Measurements from ENCODE around the gene OR9A2. TPM values are rescaled to one million over a fixed set of nuclear protein-coding genes. Genes with fewer than 3 reads are reported as not detected.

OR9A2 gene
- total and polyA plus RNA-seq, 4 experiments from 2014 or later, result not detected

- Histone ChIP-seq H3K4me1 (ENCODE audit: insufficient read depth, low read length) (no peaks in the 10 kb centered on the region), H3K9me3 (ENCODE audit: control insufficient read depth in 1 of 2, low read length in 2 of 2) (no peaks in the 10 kb centered on the region), H3K27ac (ENCODE audit: low read depth, low read length) (no peak overlapping the region), H3K27me3 (ENCODE audit: insufficient read depth, low read length) (no peaks in the 10 kb centered on the region), H3K4me3 (ENCODE audit: low read length in 2 of 2) (no peak overlapping the region), H3K36me3 (ENCODE audit: insufficient read depth, low read length) (no peaks in the 10 kb centered on the region)
- ChIA-PET POLR2A (ENCODE audit: partially characterized antibody) (no interaction called here), CTCF (ENCODE audit: partially characterized antibody) (no interaction called here)
- intact Hi-C loops (cut with micrococcal nuclease), result no loop called here
- Mint-ChIP-seq H3K4me1 (peaks cover 0 to 2% (median 0%) of the 10 kb centered on the region in 4 donors), H3K27me3 (peaks cover 15 to 17% of the 10 kb centered on the region in 2 donors), H3K36me3 (no peaks in the 10 kb centered on the region), H3K27ac (peak overlapping the region in 1 of 7 donors; percentile 57), H3K9me3 (no peaks in the 10 kb centered on the region), H3K4me3 (no peak overlapping the region)
- no peak for DNase-seq
Observed at GRCh38 chr7:143042790-143043271, 15.9 kb upstream of the OR9A2 start.

DNA sequence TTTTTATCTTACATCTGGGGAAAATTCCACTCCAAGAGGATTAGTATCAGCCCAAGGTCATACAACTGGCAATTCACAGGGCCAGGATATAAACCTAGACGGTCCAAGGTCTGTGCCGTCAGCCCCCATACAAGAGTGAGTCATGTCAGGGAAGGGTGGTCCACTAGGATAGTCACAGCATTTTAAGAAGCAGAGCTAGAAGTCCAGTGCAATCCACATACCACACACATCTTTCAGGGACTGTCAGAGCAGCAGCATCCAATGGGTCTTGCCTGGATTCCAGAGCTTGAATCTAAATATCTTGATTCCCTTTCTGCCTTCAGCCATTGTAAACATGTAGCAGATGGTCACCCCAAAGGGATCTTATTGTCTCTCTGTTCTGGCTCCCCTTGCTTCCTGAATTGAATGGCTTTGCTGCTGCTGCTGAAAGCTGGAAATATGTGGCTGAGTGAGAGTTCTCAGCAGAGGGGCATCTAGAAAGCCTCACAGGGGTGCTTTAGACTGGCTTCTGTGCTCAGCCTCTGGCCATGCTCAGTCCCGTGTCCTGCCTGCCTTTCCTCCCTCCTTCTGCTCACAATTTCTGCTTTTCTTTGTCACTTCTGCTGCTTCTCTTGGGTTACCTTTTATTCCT, 15.3 kb upstream of the OR9A2 start:
- POLR2A ChIA-PET (ENCODE audit: partially characterized antibody), result no interaction called here
- Histone ChIP-seq H3K4me1 (ENCODE audit: insufficient read depth, low read length) (no peaks in the 10 kb centered on the region), H3K4me3 (ENCODE audit: low read length in 2 of 2) (no peak overlapping the region), H3K9me3 (ENCODE audit: control insufficient read depth in 1 of 2, low read length in 2 of 2) (no peaks in the 10 kb centered on the region), H3K27ac (ENCODE audit: low read depth, low read length) (no peak overlapping the region), H3K36me3 (ENCODE audit: insufficient read depth, low read length) (no peaks in the 10 kb centered on the region), H3K27me3 (ENCODE audit: insufficient read depth, low read length) (no peaks in the 10 kb centered on the region)
- CTCF ChIA-PET (ENCODE audit: partially characterized antibody), result no interaction called here
- Mint-ChIP-seq H3K27ac (no peak overlapping the region), H3K27me3 (peaks cover 15 to 17% of the 10 kb centered on the region in 2 donors), H3K4me3 (no peak overlapping the region), H3K4me1 (peaks cover 0 to 2% (median 0%) of the 10 kb centered on the region in 4 donors), H3K9me3 (no peaks in the 10 kb centered on the region), H3K36me3 (no peaks in the 10 kb centered on the region)
- DNase-seq, result peak in 1 of 5 donors; percentile 23
- intact Hi-C loops (cut with micrococcal nuclease), result no loop called here

GRCh38 chr7:143041346-143041745, 14.4 kb upstream of the OR9A2 start:
- ChIA-PET CTCF (ENCODE audit: partially characterized antibody) (interaction anchor here (0.6 kb wide), 1 partner anchor 67 kb away, joined by 3 read pairs; no protein-coding TSS in a partner anchor), POLR2A (ENCODE audit: partially characterized antibody) (no interaction called here)
- H3K36me3 ChIP-seq (ENCODE audit: insufficient read depth, low read length), result no peaks in the 10 kb centered on the region
- no peaks in the 10 kb centered on the region for H3K36me3 Mint-ChIP-seq
- H3K27me3 ChIP-seq (ENCODE audit: insufficient read depth, low read length), result no peaks in the 10 kb centered on the region
- DNase-seq, result no peak
- H3K4me3 ChIP-seq (ENCODE audit: low read length in 2 of 2), result no peak overlapping the region
- peaks cover 0 to 5% (median 0%) of the 10 kb centered on the region in 8 donors for H3K9me3 Mint-ChIP-seq
- H3K9me3 ChIP-seq (ENCODE audit: control insufficient read depth in 1 of 2, low read length in 2 of 2), result no peaks in the 10 kb centered on the region
- peaks cover 15 to 20% of the 10 kb centered on the region in 2 donors for H3K27me3 Mint-ChIP-seq
- H3K4me3 Mint-ChIP-seq, result no peak overlapping the region
- intact Hi-C loops (cut with micrococcal nuclease), result no loop called here
- H3K4me1 ChIP-seq (ENCODE audit: insufficient read depth, low read length), result no peaks in the 10 kb centered on the region
- peaks cover 0 to under 1% (median 0%) of the 10 kb centered on the region in 4 donors for H3K4me1 Mint-ChIP-seq
- H3K27ac ChIP-seq (ENCODE audit: low read depth, low read length), result no peak overlapping the region
- H3K27ac Mint-ChIP-seq, result no peak overlapping the region

GRCh38 chr7:143040209-143040715, 13.3 kb upstream of the OR9A2 start:
- POLR2A ChIA-PET (ENCODE audit: partially characterized antibody), result no interaction called here
- Mint-ChIP-seq H3K27me3 (peaks cover 17% of the 10 kb centered on the region in 2 donors), H3K4me3 (no peak overlapping the region), H3K27ac (no peak overlapping the region), H3K9me3 (peaks cover 0 to 9% (median under 1%) of the 10 kb centered on the region in 8 donors), H3K36me3 (no peaks in the 10 kb centered on the region), H3K4me1 (no peaks in the 10 kb centered on the region)
- no peaks in the 10 kb centered on the region for H3K27me3 ChIP-seq (ENCODE audit: insufficient read depth, low read length)
- no peaks in the 10 kb centered on the region for H3K4me1 ChIP-seq (ENCODE audit: insufficient read depth, low read length)
- no peaks in the 10 kb centered on the region for H3K9me3 ChIP-seq (ENCODE audit: control insufficient read depth in 1 of 2, low read length in 2 of 2)
- H3K36me3 ChIP-seq (ENCODE audit: insufficient read depth, low read length), result no peaks in the 10 kb centered on the region
- CTCF ChIA-PET (ENCODE audit: partially characterized antibody), result no interaction called here
- no peak overlapping the region for H3K27ac ChIP-seq (ENCODE audit: low read depth, low read length)
- DNase-seq, result no peak
- H3K4me3 ChIP-seq (ENCODE audit: low read length in 2 of 2), result no peak overlapping the region
- intact Hi-C loops (cut with micrococcal nuclease), result no loop called here

DNA sequence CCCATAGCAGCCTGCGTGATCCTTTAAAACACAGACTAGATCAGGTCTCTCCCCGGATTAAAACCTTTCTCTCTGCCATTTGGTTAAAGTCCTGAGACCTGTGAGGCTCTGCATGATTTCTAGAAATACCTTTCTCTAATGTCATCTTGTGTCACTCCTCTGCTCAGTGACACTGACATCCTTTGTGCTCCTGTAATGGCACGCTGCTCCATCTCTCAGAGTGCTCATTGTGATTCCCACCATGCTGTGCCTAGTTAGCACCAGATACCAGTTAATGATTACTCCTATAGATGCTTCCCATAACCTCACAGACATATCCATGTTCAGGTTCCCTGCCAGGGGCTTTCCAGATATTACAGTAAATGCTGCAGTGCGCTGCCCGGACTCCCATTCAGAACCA, 11.7 kb upstream of the OR9A2 start:
- Histone ChIP-seq H3K4me3 (ENCODE audit: low read length in 2 of 2) (no peak overlapping the region), H3K36me3 (ENCODE audit: insufficient read depth, low read length) (no peaks in the 10 kb centered on the region), H3K9me3 (ENCODE audit: control insufficient read depth in 1 of 2, low read length in 2 of 2) (no peaks in the 10 kb centered on the region), H3K27ac (ENCODE audit: low read depth, low read length) (no peak overlapping the region), H3K4me1 (ENCODE audit: insufficient read depth, low read length) (no peaks in the 10 kb centered on the region), H3K27me3 (ENCODE audit: insufficient read depth, low read length) (no peaks in the 10 kb centered on the region)
- intact Hi-C loops (cut with micrococcal nuclease), result no loop called here
- no peak overlapping the region for H3K4me3 Mint-ChIP-seq
- H3K27ac Mint-ChIP-seq, result no peak overlapping the region
- H3K4me1 Mint-ChIP-seq, result no peaks in the 10 kb centered on the region
- CTCF ChIA-PET (ENCODE audit: partially characterized antibody), result interaction anchor here (1.6 kb wide), 1 partner anchor 39 kb away, joined by 3 read pairs; no protein-coding TSS in a partner anchor
- H3K36me3 Mint-ChIP-seq, result no peaks in the 10 kb centered on the region
- POLR2A ChIA-PET (ENCODE audit: partially characterized antibody), result no interaction called here
- no peak for DNase-seq
- peaks cover 18 to 21% of the 10 kb centered on the region in 2 donors for H3K27me3 Mint-ChIP-seq
- H3K9me3 Mint-ChIP-seq, result peaks cover 0 to 19% (median 11%) of the 10 kb centered on the region in 8 donors

DNA sequence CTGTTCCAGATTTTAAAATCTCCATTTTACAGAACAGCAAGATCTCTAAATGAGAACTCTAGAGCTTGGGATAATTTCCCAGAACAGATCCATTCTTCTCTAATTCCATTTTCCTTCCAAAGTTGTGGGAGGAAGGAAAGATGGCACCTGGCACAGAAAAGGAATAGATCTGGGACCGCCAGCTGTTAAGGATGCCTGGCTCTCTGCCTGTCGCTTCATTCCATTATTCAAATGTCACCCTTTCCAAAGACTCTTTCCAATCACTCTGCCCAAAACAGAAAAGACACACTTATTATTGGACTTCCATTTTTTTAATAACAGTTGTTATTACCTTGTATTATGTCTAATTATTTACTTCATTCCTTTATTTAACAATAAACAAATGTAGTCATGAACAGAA, 751 bp upstream of the OR9A2 start:
- Histone ChIP-seq H3K27me3 (ENCODE audit: insufficient read depth, low read length) (no peaks in the 10 kb centered on the region), H3K4me1 (ENCODE audit: insufficient read depth, low read length) (no peaks in the 10 kb centered on the region), H3K36me3 (ENCODE audit: insufficient read depth, low read length) (no peaks in the 10 kb centered on the region), H3K27ac (ENCODE audit: low read depth, low read length) (no peak overlapping the region), H3K9me3 (ENCODE audit: control insufficient read depth in 1 of 2, low read length in 2 of 2) (no peaks in the 10 kb centered on the region), H3K4me3 (ENCODE audit: low read length in 2 of 2) (no peak overlapping the region)
- POLR2A ChIA-PET (ENCODE audit: partially characterized antibody), result no interaction called here
- H3K36me3 Mint-ChIP-seq, result no peaks in the 10 kb centered on the region
- CTCF ChIA-PET (ENCODE audit: partially characterized antibody), result no interaction called here
- H3K4me3 Mint-ChIP-seq, result no peak overlapping the region
- no peaks in the 10 kb centered on the region for H3K9me3 Mint-ChIP-seq
- H3K4me1 Mint-ChIP-seq, result peaks cover 0 to 2% (median 0%) of the 10 kb centered on the region in 4 donors
- intact Hi-C loops (cut with micrococcal nuclease), result no loop called here
- peaks cover 14 to 21% of the 10 kb centered on the region in 2 donors for H3K27me3 Mint-ChIP-seq
- no peak for DNase-seq
- H3K27ac Mint-ChIP-seq, result no peak overlapping the region

DNA sequence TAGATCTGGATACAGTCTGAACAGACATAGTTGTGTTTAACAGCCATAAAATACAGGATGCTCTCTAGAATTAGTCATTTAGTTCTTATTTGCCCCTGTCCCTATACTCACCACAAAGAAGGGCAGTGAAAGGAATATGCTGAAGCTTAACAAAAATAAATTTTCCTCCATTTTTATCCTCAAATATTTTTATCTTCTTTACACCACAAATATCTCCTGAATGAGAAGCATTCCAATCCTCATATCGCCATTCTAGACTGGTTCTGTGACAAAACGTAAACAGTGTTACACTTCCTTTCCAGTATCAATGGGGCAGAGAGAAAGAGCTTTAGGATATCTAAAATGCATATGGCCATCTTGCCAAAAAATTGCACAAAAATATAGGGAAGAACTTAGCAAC, 1.6 kb downstream of the OR9A2 start:
- no peaks in the 10 kb centered on the region for H3K4me1 ChIP-seq (ENCODE audit: insufficient read depth, low read length)
- H3K36me3 ChIP-seq (ENCODE audit: insufficient read depth, low read length), result no peaks in the 10 kb centered on the region
- H3K9me3 ChIP-seq (ENCODE audit: control insufficient read depth in 1 of 2, low read length in 2 of 2), result no peaks in the 10 kb centered on the region
- ChIA-PET CTCF (ENCODE audit: partially characterized antibody) (no interaction called here), POLR2A (ENCODE audit: partially characterized antibody) (interaction anchor here (0.7 kb wide), 1 partner anchor 287 kb away, joined by 3 read pairs; no protein-coding TSS in a partner anchor)
- Mint-ChIP-seq H3K36me3 (no peaks in the 10 kb centered on the region), H3K4me1 (no peaks in the 10 kb centered on the region), H3K9me3 (no peaks in the 10 kb centered on the region), H3K4me3 (no peak overlapping the region), H3K27me3 (peaks cover 11 to 20% of the 10 kb centered on the region in 2 donors), H3K27ac (no peak overlapping the region)
- intact Hi-C loops (cut with micrococcal nuclease), result no loop called here
- no peaks in the 10 kb centered on the region for H3K27me3 ChIP-seq (ENCODE audit: insufficient read depth, low read length)
- no peak overlapping the region for H3K4me3 ChIP-seq (ENCODE audit: low read length in 2 of 2)
- H3K27ac ChIP-seq (ENCODE audit: low read depth, low read length), result no peak overlapping the region
- DNase-seq, result no peak
